HK-2 (cell line): Measurements from ENCODE around the gene TACC2.
"Not testable (repeated sequence)": the region's sequence is repeated elsewhere in the genome, so short reads cannot be mapped to it uniquely, and the experiment has no call there.

Experiments
- DNase-seq: peaks from one replicate; pipeline ENCODE4 v3.0.0-alpha.2; 2018; ENCODE audit not compliant: unreplicated experiment

Gene TACC2

DNA sequence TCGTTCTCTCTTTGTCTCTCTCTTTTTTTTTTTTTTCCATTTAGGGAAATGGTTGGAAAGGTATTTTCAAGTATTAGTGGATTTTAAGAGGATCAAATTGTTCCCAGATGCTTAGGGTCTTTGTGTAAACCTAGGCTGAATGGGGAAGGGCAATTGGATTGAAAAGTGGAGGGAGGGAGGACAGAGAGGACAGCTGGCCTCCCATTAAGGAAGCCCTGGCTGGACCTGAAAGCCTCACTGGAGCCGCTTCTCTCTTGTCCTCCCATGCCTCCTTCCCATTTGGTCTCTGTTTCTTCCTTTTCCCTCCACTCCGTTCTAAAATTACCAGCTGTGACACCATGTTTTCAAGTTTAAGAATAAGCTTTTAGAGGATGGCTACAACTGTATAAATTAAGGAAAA, 104.1 kb downstream of the TACC2 start:
- no peak for DNase-seq

DNA sequence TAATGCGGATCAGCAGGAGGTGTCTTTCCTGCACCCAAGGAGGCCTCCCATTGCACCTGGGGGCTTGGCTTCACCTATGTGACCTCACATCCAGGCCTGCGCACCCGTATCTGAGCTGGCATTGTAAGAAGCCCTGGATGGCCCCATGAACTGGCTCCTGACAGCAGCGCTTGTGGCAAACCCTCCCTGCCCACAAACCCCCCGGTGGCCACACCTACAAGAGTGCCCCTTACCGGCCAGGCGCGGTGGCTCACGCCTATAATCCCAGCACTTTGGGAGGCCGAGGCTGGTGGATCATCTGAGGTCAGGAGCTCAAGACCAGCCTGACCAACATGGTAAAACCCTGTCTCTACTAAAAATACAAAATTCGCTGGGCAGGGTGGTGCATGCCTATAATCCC, 107.2 kb downstream of the TACC2 start:
- DNase-seq: not testable (repeated sequence)

DNA sequence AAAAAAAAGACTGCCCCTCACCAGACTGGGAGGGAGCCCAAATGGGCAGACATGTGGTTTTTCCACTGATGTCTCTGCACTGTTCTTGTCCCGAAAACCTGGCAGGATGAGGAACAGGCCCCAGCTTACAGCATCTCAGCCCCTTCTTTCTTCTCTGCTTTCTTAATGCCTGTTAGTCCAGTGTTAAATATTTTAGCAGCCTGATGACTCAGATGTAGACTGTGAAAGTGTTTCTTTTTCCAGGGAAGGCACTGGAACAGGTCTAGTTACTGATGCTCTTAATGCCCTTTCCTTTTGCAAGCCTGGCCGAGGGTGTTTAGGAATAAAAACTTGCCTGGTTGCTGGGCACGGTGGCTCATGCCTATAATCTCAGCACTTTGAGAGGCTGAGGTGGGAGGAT, 107.7 kb downstream of the TACC2 start:
- no peak for DNase-seq

DNA sequence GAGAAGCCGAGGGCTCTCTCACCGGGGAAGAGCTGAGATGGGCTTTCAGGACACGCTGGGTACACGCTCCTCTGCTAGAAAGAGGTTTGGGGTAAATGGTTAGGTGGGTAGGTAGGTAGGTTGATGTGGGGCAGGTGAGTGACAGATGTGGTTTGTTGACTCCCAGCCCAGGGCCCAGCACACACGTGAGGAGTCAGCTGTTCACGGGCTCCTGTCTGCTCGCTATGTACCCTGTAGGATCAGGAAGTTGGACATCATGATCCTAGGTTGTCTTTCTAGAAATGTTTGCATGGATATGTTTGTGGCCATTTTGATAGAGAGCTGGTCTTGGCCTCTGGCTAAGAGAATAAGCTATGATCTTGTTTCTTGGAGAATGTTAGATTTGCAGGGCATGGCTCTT, 109.0 kb downstream of the TACC2 start:
- DNase-seq: no peak

DNA sequence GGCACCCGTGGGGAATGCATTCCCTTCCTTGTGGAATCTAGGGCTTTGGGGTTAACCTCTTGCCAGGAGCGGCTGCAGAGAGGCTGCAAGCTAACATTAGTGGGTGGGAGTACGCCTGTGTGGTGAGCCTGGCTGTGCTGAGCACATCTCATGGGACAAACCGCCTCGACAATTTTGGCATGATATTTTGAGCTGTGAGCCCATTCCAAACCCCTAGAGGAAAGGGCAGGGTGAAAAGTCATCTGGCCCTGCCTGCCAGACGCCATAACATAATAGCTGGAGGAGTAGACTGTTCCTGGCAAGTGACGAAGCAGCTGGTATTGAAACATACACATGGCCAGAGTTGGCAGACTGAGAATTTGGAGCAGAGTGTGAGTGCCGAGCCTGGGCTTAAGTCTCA, 110.0 kb downstream of the TACC2 start:
- no peak for DNase-seq

DNA sequence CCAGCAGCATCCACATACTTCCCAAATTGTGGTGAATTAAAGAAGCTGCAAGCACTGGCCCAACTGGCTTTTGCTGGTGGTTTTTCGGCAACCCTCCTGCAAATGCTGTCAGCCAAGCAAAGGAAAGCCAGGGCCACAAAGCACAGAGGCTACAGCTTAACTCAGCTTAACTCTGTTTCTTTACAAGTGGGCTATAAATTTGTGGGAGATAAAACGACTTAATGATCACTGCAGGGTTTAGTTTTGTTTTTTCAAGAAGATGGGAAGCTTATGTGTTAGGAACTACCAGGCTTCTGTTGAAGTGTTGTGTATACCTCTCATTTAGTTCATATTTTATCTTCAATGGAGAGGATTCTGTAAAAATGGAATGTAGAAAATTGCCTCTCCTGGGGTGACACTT, 110.6 kb downstream of the TACC2 start:
- DNase-seq: no peak

DNA sequence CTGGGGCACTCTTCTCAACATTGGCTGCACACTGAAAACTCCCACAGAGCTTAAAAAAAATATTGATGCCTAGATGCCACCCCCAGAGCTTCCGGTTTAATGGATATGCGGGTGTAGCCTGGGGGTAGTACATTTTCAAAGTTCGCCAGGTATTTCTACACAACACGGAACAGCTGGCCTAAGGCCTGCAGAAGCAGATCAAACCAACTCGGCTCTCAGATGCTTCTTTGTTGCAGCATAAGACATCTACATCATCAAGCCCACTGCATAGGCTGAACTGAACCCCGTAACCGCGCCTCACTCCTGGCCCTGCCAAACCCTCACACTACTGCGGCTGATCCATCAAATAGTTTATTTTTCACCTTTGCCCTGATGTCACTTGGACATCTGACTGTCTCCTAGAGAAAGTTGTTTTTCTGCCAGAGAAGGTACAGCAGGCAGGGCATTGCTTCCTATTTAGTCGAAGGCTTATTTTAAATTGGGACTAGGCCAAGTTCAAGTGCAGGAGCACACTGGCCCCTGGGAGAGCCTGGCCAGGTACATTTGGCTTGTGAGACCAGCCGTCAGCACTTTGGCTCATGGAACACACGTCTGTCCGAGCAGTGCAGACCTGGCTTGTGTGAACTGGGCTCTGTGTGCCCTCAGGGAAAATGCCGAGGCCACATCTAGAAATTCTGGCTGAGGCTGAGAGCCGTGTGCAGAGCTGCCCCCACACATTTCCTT, 113.3 kb downstream of the TACC2 start:
- no peak for DNase-seq

DNA sequence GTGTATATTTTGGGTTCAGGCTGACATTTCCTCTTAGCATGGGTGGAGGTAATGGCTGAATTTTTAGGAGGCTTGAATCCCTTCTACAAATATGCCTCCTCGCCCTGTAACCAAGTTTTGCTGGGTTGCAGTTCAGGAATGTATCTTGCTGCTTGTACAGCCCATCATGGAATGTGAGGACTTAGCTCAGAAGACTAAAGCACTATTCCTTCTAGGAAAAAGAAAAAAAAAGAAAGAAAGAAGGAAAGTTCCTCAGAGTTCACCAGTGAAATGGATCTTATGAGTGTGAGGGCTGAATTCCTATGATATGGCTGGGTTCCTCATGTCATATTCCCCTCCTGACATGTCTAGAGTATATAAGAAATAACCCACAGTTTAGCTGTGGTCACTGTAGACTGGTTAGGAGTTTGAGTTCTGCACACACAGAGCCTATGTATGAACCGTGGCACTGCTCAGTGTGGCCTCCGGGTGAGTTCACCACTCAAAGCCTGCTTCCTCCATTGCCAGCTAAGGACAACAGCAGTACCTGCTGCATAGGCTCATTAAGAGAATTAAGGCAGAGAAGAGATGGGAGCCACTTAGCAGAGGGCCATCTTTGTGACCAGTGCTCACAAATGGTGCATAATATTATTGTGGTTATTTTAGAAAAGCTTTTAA, 114.0 kb downstream of the TACC2 start:
- DNase-seq: no peak

DNA sequence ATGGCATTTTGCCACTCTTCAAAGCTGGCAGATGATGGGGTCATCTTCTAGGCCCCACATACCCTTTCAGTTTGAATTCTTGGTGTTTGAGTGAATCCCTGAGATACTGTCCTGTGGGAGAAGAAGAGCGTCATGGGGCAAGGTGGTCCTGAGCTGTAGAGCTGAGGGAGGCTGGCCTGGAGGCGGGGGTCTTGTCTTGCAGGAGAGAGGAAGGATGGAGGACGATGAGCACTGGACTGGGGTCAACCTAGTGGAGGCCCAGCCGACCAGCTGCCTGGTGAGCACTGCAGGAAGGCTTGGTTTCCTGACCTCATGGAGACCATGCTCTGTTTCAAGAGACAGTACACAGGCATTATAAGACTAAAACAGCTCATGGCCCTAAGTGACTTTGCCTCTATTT, 114.6 kb downstream of the TACC2 start:
- DNase-seq: no peak

DNA sequence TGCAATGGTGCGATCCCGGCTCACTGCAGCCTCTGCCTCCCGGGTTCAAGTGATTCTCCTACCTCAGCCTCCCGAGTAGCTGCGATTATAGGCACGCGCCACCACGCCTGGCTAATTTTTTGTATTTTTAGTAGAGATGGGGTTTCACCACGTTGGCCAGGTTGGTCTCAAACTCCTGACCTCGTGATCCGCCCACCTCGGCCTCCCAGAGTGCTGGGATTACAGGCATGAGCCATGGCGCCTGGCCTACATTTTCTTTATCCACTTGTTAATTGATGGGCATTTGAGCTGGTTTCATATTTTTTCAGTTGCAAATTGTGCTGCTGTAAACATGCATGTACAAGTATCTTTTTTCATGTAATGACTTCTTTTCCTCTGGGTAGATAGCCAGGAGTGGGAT, 119.8 kb downstream of the TACC2 start:
- DNase-seq: not testable (repeated sequence)

DNA sequence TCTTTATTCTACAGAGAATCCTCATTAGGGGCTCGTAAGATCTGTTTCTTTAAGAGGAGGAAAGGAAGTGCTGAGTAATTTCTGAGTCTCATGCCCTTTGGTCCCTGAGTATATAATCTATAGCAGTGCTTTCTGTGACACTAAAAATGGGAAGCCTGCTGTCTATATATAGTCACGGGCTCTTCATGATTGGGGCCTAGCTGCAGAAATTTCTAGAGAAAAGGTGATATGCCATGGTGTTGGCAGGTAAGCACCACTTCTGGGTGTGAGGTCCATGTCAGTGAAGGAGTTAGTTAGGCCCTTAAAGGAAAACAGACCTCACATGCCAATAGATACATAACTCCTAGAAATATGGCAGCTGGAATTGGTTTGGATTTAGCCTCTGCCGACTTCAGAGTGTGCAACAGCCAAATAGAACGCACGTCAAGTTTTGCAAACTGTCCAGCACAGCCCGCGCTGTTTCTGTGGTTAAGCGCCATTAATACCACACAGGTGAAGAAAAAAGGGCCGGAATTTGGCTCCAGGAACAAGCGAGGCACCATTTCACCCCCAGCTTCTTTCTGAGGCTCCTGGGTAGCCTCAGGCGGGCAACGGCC, 123.2 kb downstream of the TACC2 start:
- no peak for DNase-seq

DNA sequence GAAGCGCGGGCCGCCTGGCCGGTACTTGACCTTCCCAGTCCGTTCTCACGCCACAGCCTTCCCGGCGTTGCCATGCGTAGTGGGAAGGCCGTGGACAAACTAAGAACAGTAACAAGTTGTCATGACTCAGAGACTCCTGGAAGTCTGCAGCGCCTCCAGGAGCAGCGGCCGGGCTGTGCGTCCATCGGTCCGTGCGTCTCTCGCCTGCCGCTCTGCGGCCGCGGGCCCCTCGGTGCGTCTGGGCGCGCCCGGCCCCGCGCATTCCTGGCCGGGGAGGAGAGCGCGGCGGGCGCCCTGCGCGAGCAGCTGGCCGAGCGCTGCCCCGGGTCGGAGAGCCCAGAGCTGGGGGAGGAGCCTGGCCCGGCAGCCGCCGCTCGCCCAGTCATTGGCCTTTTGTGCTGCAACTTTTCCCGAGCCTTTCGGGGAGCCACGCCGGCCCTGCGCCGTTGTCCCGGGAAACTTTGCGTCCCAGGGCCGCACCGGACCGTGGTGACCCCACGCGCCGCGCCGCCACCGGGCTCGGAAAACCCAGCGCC, 123.7 kb downstream of the TACC2 start:
- peak; percentile 94 for DNase-seq

DNA sequence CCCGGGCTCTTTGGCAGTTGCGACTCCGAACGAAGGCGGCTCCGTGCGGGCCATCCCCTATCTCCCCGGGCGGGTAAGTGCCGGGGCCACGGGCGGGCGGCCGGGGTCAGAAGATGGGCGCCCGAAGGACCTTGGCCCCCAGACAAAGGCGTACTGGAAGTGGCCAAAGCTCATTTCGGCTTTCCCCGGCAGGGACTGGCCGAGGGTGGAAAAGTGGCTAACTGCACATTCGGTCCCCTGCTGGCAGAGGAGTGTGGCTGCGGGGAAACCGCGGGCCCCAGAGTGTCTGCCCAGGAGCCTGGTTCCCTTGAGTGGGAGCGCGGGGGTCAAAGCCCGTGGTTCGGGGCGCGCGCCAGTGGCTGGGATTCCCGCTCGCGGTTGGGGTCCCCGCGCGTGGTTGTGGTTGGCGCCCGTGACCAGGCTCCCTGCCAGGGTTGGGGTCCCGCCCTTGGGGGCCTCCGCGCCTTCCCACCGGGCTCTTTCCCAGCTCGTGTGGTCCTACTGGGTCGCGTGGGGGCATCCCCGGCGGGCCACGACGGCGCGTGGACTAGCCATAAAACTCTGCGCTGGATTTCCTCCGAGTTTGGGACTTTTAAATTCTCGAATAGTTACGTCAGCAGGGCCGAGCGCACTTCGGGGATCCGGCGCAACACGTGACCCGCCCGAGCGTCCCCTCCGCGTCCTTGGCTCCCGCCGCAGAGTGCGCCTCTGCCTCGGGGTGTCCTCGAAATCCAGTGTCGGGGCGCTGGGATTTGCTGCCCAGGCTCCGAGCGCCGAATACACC, 124.4 kb downstream of the TACC2 start:
- DNase-seq: peak; percentile 81

DNA sequence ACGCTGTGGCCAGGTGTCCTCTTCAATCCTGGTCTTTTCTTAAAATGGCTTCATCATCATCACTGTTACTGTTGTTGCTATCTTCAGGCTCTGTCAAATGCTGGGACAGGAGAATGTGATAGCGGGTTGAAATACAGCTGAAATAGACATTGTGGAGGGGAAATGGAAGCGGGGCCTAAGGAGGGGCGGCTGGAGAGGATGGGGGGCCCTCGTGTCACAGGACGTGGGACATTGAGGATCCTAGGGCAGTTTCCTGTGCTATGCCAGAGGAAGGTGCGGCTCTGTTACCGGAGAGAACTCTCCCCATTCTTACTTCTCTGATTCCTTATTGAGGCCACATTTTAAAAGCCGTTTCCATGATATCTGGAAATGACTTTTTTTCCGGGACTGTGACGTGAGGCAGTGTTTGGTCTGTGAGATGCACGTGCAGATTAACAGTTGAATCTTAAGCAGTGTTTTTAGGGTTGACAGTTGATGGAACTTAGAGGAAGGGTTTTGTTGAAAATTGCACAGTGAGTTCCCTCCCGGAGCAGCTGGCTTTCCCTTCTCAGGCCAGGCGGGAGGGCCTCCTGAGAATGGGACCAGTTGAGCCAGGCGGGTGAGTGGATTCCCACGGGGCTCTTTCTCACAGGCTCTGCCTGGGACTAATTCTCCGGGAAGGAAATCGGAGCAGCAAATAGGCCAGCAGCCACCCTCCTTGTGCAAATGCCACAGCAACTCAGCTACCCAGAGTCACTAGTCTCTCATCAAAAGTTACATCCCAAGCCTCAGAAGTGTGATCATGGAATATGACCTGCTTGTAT, 125.2 kb downstream of the TACC2 start:
- DNase-seq: no peak

DNA sequence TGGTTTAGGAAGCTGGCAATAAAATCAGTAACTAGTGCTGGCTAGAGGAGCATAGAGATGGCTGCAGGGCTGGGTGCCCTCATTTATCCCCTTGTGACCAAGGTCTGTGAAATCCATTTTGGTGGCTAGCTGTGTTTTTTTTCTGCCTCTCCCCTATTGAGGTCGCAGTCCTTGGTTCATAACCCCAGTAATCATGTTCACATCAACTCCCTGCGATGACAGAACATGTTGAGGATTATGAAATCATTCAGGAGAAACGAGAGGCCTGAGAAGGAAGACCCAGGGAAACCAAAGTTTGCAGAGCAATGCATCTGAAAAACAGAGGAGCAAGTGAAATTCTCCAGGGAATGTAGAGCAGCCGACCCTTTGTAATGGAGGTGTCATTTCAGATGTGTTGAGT, 126.9 kb downstream of the TACC2 start:
- no peak for DNase-seq

DNA sequence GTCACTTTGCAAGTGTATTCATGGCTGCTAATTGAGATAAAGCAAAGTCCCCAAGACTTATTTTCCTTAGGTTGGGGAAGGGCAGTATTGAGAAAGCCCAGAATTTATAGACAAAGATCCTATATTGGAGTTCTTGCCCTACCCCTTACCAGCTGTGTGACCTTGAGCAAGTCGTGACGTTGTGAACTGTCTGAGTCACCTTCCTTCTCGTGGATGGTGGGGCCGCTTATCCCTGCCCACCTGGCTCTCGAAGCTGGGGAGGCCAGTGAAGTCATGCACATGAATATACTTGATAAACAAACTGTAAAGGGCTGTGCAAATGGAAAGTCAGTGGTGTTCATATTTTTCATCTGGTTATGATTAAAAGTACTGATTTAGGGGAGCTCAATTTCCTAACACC, 127.4 kb downstream of the TACC2 start:
- DNase-seq: no peak

DNA sequence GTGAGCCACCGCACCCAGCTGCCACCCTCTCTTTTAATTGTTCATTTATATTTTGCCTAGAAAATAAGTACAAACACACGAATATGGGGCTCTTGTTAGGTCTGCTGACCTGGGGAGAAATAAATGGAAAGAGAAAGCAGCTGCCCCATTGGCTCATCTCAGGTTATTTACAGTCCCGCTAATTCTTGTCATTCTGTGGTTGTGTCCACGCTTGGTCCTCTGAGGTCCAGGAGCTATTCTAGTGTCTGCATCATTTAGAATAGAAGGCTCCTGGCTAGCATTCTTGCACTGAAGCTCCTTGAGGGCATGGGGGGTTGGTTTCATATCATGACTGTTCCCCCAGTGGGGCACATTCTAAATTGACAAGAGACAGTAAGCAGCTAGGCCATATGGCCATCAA, 128.5 kb downstream of the TACC2 start:
- no peak for DNase-seq

DNA sequence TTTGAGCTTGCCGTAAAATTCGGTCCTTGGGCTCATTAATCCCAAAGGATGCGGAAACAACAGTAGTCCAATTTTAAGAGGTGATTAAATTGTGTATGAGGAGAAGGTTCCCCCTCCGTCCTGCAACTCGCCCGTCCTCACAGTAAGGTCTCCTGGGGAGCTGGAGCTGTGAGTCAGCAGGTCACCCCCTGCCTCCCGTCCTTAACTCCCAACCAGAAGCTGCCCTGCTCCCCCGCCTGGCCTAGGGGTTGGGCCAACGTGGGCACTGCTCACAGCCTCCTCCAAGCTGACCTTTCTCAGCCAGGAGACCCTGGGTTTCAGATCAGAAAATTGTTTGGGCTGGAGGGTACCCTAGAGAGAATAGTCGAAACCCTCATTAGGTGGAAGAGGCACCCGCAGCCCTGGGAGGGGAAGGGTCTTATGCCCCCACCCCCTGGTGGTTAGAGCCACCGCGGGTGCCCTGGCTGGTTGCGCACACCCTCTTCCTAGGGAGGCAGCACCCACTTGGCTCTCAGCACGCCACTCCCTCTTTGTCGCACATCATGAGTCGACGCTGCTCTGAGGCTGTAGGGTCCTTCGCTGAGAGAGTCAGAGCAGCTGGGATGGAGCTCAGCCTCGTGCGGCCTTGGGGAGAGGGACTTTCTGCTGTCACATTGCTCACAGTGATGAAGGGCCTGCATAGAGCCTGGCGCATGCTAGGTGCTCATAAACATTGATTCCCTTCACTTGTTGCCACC, 131.2 kb downstream of the TACC2 start:
- DNase-seq: no peak

DNA sequence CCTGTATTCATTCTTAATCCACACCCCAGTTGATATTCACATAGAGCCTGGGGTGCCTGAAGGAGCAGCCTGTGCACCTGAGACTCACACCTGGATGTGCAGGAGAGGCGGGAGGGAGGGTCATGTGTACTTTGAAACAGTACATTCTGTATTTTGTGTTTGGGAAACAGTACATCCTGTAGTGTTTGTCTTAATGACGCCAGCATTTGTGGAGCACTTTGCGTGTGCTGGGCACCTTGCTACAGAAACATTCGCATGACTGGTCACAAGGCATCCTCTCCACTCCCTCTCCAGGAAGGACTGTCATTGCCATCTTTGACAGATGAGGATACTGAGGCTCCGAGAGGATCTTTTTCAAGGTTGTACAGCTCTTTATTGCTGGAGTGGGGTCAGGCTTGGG, 132.1 kb downstream of the TACC2 start:
- no peak for DNase-seq

DNA sequence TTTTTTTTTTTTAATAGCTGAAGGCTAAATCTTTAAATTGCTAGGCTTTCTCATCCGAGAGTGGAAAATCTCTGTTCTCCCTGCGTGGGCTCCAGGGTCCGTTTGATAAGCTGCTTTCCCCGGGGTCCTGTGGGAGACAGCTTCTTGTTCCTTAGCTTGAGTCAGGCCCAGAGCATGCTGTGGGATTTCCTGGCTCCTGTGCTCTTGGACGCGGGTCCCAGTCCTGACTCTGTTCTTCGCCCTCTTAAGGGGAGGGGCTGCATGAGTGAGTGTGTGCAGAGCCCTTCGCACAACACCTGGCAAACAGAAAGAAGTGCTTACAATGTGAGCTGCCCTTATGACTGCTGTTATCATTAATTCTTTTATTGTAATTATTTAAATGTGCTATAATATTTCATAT, 133.5 kb downstream of the TACC2 start:
- no peak for DNase-seq

DNA sequence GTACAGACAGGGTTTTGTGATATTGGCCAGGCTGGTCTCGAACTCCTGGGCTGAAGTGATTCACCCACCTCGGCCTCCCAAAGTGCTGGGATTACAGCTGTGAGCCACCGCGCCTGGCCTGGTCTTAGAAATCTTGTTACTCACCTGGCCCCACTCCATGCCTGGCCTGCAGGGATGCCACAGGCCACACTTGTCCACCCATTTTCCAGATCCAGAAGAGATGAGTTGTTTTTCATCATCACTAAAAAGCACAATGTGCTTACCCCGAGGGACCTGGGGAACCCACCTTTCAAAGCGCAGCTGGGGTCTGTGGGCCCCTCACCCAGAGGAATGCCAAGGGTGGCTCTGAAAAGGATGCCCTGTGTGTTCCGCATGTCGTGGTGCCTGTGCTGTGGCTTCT, 134.2 kb downstream of the TACC2 start:
- DNase-seq: no peak
